NCI-H1092 (cell line): ENCODE results near the gene TTLL3.
"Not testable (repeated sequence)": the region's sequence is repeated elsewhere in the genome, so short reads cannot be mapped to it uniquely, and the experiment has no call there.

Source experiments
- DNase-seq: peaks from one replicate; lab custom pipeline; 2025; lab: John Stamatoyannopoulos, UW

The TTLL3 gene

GRCh38 chr3:9809615-9810432, at the start of gene TTLL3:
Gene TTLL3, plus strand, starts transcription at chr3:9810262. Its CDS starts 400 bp downstream, at chr3:9810662.
- peak; percentile 41 for DNase-seq

GRCh38 chr3:9760779-9761505, 49.1 kb upstream of the TTLL3 start:
- no peak for DNase-seq

GRCh38 chr3:9761919-9762318, 48.1 kb upstream of the TTLL3 start:
- DNase-seq = no peak

GRCh38 chr3:9762871-9763270, 47.2 kb upstream of the TTLL3 start:
- DNase-seq = no peak

- no peak for DNase-seq
These were observed 44.2 kb upstream of the TTLL3 start for GRCh38 chr3:9765865-9766264.

GRCh38 chr3:9767418-9767817, 42.6 kb upstream of the TTLL3 start:
- no peak for DNase-seq

- no peak for DNase-seq
These were observed 41.8 kb upstream of the TTLL3 start for GRCh38 chr3:9768141-9768775.

GRCh38 chr3:9769012-9769411, 41.0 kb upstream of the TTLL3 start:
- DNase-seq = no peak

- DNase-seq = no peak
These were observed 40.4 kb upstream of the TTLL3 start, which contains the start of gene CAMK1 for GRCh38 chr3:9769426-9770275. Gene CAMK1, minus strand, starts transcription at chr3:9769947. Its CDS starts 2,198 bp downstream, at chr3:9767749.

GRCh38 chr3:9770276-9770812, 39.7 kb upstream of the TTLL3 start:
- DNase-seq = no peak

GRCh38 chr3:9771007-9771406, 39.1 kb upstream of the TTLL3 start:
- not testable (repeated sequence) for DNase-seq

GRCh38 chr3:9776896-9777693, 33.0 kb upstream of the TTLL3 start:
- no peak for DNase-seq

GRCh38 chr3:9777694-9778021, 32.4 kb upstream of the TTLL3 start:
- DNase-seq = no peak

GRCh38 chr3:9778143-9779074, 31.7 kb upstream of the TTLL3 start:
- no peak for DNase-seq

GRCh38 chr3:9779075-9779593, 30.9 kb upstream of the TTLL3 start:
- no peak for DNase-seq

- no peak for DNase-seq
These were observed 30.2 kb upstream of the TTLL3 start for GRCh38 chr3:9779721-9780457.

- no peak for DNase-seq
These were observed 29.6 kb upstream of the TTLL3 start for GRCh38 chr3:9780458-9780812.

GRCh38 chr3:9780910-9781309, 29.2 kb upstream of the TTLL3 start:
- no peak for DNase-seq

- no peak for DNase-seq
These were observed 28.5 kb upstream of the TTLL3 start for GRCh38 chr3:9781551-9781950.
